Stimulated activated CD4-positive, alpha-beta T cell treated with anti-CD3 and anti-CD28 coated beads, TNF-alpha, amount 100 ng/mL, for 24 hours (primary cell): Measurements from ENCODE around the gene NACC2.

Experiments
- DNase-seq, 3 experiments: peaks; one replicate each; pipeline ENCODE4 v3.0.0-alpha.2; 2020; ENCODE audit warnings: low read depth in 3 of 3

NACC2 gene

GRCh38 chr9:135961277-135961715 lies 133.8 kb downstream of the NACC2 start, which contains the start of gene UBAC1:
Gene UBAC1, minus strand, starts transcription at chr9:135961373. Its CDS starts 211 bp downstream, at chr9:135961162.
- peak; percentile 91 to 95 (median 93) for DNase-seq

DNA sequence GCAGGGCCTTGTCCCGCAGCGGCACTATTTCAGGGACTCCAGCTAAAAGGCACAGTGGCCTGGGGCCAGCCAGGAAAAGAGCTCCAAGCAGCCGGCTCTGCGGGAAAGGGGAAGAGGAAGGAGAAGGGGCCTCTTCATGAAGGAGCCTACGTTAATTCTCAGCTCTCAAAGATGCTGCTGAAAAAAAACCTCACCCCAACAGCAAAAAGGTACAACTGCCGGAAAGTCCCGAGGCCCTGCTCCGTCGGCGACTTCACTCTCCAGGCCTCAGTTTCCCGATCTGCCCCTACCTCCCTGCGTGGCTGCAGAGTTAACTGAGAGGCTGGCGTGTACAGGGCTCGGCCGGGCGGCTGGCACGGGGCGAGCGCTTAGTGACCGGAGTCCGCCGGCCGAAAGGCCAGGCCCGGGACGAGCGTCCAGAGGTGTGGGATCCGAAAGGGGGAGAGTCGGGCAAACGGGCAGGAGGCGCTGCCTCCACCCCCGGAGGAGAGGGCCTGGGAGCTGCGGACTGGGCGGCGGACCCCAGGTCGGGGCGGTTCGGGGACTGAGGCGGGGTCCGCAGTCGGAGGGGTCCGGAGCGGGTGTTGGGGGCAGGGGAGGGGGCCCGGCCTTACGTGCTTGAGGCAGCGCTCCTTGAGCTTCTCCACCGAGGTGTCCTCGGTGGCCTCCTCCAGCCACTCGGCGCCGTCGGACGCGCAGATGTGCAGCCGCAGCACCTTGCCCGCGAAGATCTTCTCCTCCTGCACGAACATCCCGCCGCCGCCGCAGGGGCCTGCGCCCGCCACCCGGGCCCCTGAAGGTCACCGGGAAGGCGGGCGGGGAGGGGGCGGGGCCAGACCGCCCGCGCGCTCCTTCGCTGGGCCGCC lies 134.4 kb downstream of the NACC2 start:
- DNase-seq = no peak

- DNase-seq = no peak
Measured at GRCh38 chr9:135959814-135960213, 135.3 kb downstream of the NACC2 start.

GRCh38 chr9:135958485-135958884 lies 136.6 kb downstream of the NACC2 start:
- no peak for DNase-seq

- no peak for DNase-seq
Measured at GRCh38 chr9:135957431-135957830, 137.7 kb downstream of the NACC2 start.

DNA sequence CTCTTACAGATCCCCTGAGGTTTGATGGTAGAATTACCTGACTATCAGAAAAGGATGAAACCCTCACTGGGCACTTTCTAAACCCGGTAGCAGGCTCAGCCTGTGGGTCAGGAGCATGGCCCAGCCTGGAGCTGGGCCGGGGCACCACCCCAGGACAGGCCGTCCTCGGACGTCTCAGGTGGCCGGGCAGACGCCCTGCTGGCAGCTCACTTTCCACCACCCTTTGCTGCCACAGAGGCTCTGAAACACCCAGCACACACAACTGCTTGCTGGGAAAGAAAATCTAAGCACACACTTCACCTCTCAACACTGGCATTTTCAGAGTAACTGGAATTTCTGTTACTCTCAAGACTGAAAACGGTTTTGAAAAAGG lies 138.3 kb downstream of the NACC2 start:
- no peak for DNase-seq
